ENCODE results near the gene TTC39C.
A peak's percentile ranks its signal among the peaks of the same experiment; 100 is the strongest.

The TTC39C gene

GRCh38 chr18:24126155-24126961 lies 111.8 kb downstream of the TTC39C start:
- H3K27ac ChIP-seq: no peak overlapping the region
- no peaks in the 10 kb centered on the region for H3K9me3 ChIP-seq (ENCODE audit: low read depth, low read length)
- no peak overlapping the region for H3K4me3 ChIP-seq
- peaks cover 3% of the 10 kb centered on the region; the same call in 1 of the 2 replicates for H3K36me3 ChIP-seq (ENCODE audit: insufficient read depth, low read length)
- DNase-seq (ENCODE audit: low read depth, low spot score): no peak
- H3K9ac ChIP-seq (ENCODE audit: insufficient read length): no peak overlapping the region
- TF ChIP-seq FOXP2 (optimal IDR thresholded peaks at IDR 0.05; ENCODE audit: control extremely low read depth, extremely low read length, insufficient read depth) (no peak), EZH2 (IDR thresholded peaks at IDR 0.05) (no peak), POLR2AphosphoS5 (IDR thresholded peaks at IDR 0.05; ENCODE audit: borderline replicate concordance, low read depth, low read length) (no peak)

- no peak overlapping the region for H3K27ac ChIP-seq
- no peak overlapping the region for H3K9ac ChIP-seq (ENCODE audit: insufficient read length)
- DNase-seq (ENCODE audit: low read depth, low spot score): no peak
- TF ChIP-seq FOXP2 (optimal IDR thresholded peaks at IDR 0.05; ENCODE audit: control extremely low read depth, extremely low read length, insufficient read depth): no peak
- TF ChIP-seq EZH2 (IDR thresholded peaks at IDR 0.05): no peak
- no peak for TF ChIP-seq POLR2AphosphoS5 (IDR thresholded peaks at IDR 0.05; ENCODE audit: borderline replicate concordance, low read depth, low read length)
- no peak overlapping the region for H3K4me3 ChIP-seq
- H3K9me3 ChIP-seq (ENCODE audit: low read depth, low read length): no peaks in the 10 kb centered on the region
- peaks cover 3% of the 10 kb centered on the region; the same call in 1 of the 2 replicates for H3K36me3 ChIP-seq (ENCODE audit: insufficient read depth, low read length)
Observed at GRCh38 chr18:24127735-24128134, 113.2 kb downstream of the TTC39C start.

GRCh38 chr18:24128700-24129099 lies 114.1 kb downstream of the TTC39C start:
- Histone ChIP-seq H3K9ac (ENCODE audit: insufficient read length) (no peak overlapping the region), H3K9me3 (ENCODE audit: low read depth, low read length) (no peaks in the 10 kb centered on the region), H3K27ac (no peak overlapping the region), H3K36me3 (ENCODE audit: insufficient read depth, low read length) (peaks cover 3% of the 10 kb centered on the region; the same call in 1 of the 2 replicates), H3K4me3 (no peak overlapping the region)
- DNase-seq (ENCODE audit: low read depth, low spot score): no peak
- TF ChIP-seq FOXP2 (optimal IDR thresholded peaks at IDR 0.05; ENCODE audit: control extremely low read depth, extremely low read length, insufficient read depth): no peak
- TF ChIP-seq POLR2AphosphoS5 (IDR thresholded peaks at IDR 0.05; ENCODE audit: borderline replicate concordance, low read depth, low read length): no peak
- TF ChIP-seq EZH2 (IDR thresholded peaks at IDR 0.05): no peak

- Histone ChIP-seq H3K9me3 (ENCODE audit: low read depth, low read length) (no peaks in the 10 kb centered on the region), H3K4me3 (no peak overlapping the region), H3K27ac (no peak overlapping the region), H3K9ac (ENCODE audit: insufficient read length) (no peak overlapping the region), H3K36me3 (ENCODE audit: insufficient read depth, low read length) (peaks cover under 1% of the 10 kb centered on the region; the same call in 1 of the 2 replicates)
- no peak for TF ChIP-seq POLR2AphosphoS5 (IDR thresholded peaks at IDR 0.05; ENCODE audit: borderline replicate concordance, low read depth, low read length)
- no peak for TF ChIP-seq EZH2 (IDR thresholded peaks at IDR 0.05)
- no peak for TF ChIP-seq FOXP2 (optimal IDR thresholded peaks at IDR 0.05; ENCODE audit: control extremely low read depth, extremely low read length, insufficient read depth)
- no peak for DNase-seq (ENCODE audit: low read depth, low spot score)
Observed at GRCh38 chr18:24130494-24130893, 115.9 kb downstream of the TTC39C start.

GRCh38 chr18:24136967-24137373 lies 122.4 kb downstream of the TTC39C start:
- no peak for DNase-seq (ENCODE audit: low read depth, low spot score)
- no peak overlapping the region for H3K27ac ChIP-seq
- H3K9ac ChIP-seq (ENCODE audit: insufficient read length): no peak overlapping the region
- no peaks in the 10 kb centered on the region for H3K9me3 ChIP-seq (ENCODE audit: low read depth, low read length)
- H3K4me3 ChIP-seq: no peak overlapping the region
- TF ChIP-seq POLR2AphosphoS5 (IDR thresholded peaks at IDR 0.05; ENCODE audit: borderline replicate concordance, low read depth, low read length) (no peak), EZH2 (IDR thresholded peaks at IDR 0.05) (no peak), FOXP2 (optimal IDR thresholded peaks at IDR 0.05; ENCODE audit: control extremely low read depth, extremely low read length, insufficient read depth) (no peak)
- H3K36me3 ChIP-seq (ENCODE audit: insufficient read depth, low read length): no peaks in the 10 kb centered on the region

GRCh38 chr18:24138409-24138788 lies 123.8 kb downstream of the TTC39C start:
- H3K36me3 ChIP-seq (ENCODE audit: insufficient read depth, low read length): no peaks in the 10 kb centered on the region
- H3K9me3 ChIP-seq (ENCODE audit: low read depth, low read length): no peaks in the 10 kb centered on the region
- no peak overlapping the region for H3K9ac ChIP-seq (ENCODE audit: insufficient read length)
- TF ChIP-seq EZH2 (IDR thresholded peaks at IDR 0.05) (no peak), FOXP2 (optimal IDR thresholded peaks at IDR 0.05; ENCODE audit: control extremely low read depth, extremely low read length, insufficient read depth) (no peak), POLR2AphosphoS5 (IDR thresholded peaks at IDR 0.05; ENCODE audit: borderline replicate concordance, low read depth, low read length) (no peak)
- DNase-seq (ENCODE audit: low read depth, low spot score): no peak
- peak overlapping the region; percentile 70 for H3K4me3 ChIP-seq
- no peak overlapping the region for H3K27ac ChIP-seq

GRCh38 chr18:24138789-24139616 lies 124.4 kb downstream of the TTC39C start, which contains the start of gene CABYR:
TSS of gene CABYR (plus strand) at chr18:24139062. CDS start at chr18:24143115, 4,053 bp downstream.
- H3K9me3 ChIP-seq (ENCODE audit: low read depth, low read length): no peaks in the 10 kb centered on the region
- H3K9ac ChIP-seq (ENCODE audit: insufficient read length): no peak within 1 kb of the TSS
- H3K36me3 ChIP-seq (ENCODE audit: insufficient read depth, low read length): no peaks in the 10 kb centered on the region
- H3K4me3 ChIP-seq: peak within 1 kb of the TSS; percentile 70
- DNase-seq (ENCODE audit: low read depth, low spot score): peak; percentile 24
- TF ChIP-seq FOXP2 (optimal IDR thresholded peaks at IDR 0.05; ENCODE audit: control extremely low read depth, extremely low read length, insufficient read depth) (no peak), POLR2AphosphoS5 (IDR thresholded peaks at IDR 0.05; ENCODE audit: borderline replicate concordance, low read depth, low read length) (peak; percentile 89)
- no peak within 1 kb of the TSS for H3K27ac ChIP-seq

GRCh38 chr18:24140697-24141096 lies 126.1 kb downstream of the TTC39C start:
- TF ChIP-seq POLR2AphosphoS5 (IDR thresholded peaks at IDR 0.05; ENCODE audit: borderline replicate concordance, low read depth, low read length): no peak
- TF ChIP-seq FOXP2 (optimal IDR thresholded peaks at IDR 0.05; ENCODE audit: control extremely low read depth, extremely low read length, insufficient read depth): no peak
- no peak for TF ChIP-seq EZH2 (IDR thresholded peaks at IDR 0.05)
- H3K36me3 ChIP-seq (ENCODE audit: insufficient read depth, low read length): no peaks in the 10 kb centered on the region
- DNase-seq (ENCODE audit: low read depth, low spot score): no peak
- H3K9me3 ChIP-seq (ENCODE audit: low read depth, low read length): no peaks in the 10 kb centered on the region
- H3K4me3 ChIP-seq: no peak overlapping the region
- no peak overlapping the region for H3K9ac ChIP-seq (ENCODE audit: insufficient read length)
- H3K27ac ChIP-seq: no peak overlapping the region

Measured in SK-N-MC (cell line).